Activated CD8-positive, alpha-beta memory T cell treated with anti-CD3 and anti-CD28 coated beads, Interleukin-2, amount 50 U/mL, for 1 hour (primary cell): ENCODE results near the gene ZFTA.
"Not testable (repeated sequence)": the region's sequence is repeated elsewhere in the genome, so short reads cannot be mapped to it uniquely, and the experiment has no call there.

Experiments used
- DNase-seq: peaks from one replicate; pipeline ENCODE4 v3.0.0-alpha.2; 2020; ENCODE audit errors: extremely low read depth

Gene ZFTA

DNA sequence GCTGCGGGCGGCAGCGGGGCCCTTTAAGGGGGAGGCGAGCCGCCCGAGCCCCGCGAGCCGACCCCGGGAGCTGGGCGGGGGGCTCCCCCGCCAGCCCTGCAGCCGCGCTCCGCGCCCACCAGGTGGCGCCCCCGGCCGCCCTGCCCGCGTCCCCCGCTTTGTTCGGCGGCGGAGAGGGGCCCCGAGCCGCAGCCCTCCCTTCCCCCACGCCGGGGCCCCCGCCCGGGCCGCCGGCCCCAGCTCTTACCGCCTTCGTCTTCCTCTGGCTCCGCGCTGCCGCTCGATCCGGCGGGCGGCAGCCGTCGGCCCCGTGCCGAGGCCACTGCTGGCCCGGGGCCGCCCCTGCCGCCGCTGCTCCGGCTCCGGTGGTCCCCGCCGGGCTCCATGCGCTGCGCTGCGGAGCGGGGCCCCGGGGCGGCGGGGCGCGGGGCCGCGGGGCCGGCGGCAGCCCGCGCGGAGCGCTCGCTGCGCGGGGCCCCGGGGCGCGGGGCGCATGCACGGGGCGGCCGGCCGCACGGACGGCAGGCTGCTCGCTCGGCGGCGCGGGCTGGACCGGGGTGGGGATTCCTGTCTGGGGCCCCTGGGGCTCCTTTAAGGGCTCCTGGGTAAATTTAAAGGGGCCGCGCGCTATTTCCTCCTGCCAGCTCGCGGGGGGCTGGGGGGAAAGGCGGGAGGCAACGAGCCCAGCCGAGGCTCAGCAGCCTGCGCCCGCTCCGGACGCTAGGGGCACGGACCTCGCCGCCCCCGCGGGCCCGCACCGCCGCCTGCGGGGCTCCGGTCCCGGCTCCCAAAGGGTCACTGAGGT, at the start of gene ZFTA:
Gene ZFTA (minus strand): TSS at position 539 of the 805 bp plus-strand sequence. CDS start 153 bp downstream, at position 386.
- DNase-seq = no peak

- no peak for DNase-seq
Measured at GRCh38 chr11:63817758-63818498, 49.4 kb upstream of the ZFTA start.

- no peak for DNase-seq
Measured at GRCh38 chr11:63816732-63817131, 48.2 kb upstream of the ZFTA start.

DNA sequence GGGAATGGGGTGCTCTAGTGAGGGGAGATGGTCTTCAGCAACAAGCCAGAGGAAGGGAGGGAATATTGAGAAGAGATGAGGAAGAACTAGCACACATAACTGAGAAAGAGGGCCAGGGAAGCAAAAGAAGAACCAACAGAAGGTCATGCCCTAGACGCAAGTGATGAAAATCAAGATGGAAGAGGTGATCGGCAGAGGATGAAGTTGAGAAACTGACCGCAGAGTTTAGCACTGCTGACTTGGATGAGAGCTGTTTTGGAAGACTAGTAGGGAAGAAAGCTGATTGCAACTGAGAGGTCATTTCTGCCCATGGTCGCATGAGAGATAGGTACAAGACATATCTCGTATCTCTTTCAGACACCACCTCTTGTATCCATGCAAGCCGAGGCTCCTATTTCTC, 47.6 kb upstream of the ZFTA start:
- DNase-seq = no peak

- DNase-seq = no peak
Measured at GRCh38 chr11:63814383-63814736, 45.8 kb upstream of the ZFTA start.

DNA sequence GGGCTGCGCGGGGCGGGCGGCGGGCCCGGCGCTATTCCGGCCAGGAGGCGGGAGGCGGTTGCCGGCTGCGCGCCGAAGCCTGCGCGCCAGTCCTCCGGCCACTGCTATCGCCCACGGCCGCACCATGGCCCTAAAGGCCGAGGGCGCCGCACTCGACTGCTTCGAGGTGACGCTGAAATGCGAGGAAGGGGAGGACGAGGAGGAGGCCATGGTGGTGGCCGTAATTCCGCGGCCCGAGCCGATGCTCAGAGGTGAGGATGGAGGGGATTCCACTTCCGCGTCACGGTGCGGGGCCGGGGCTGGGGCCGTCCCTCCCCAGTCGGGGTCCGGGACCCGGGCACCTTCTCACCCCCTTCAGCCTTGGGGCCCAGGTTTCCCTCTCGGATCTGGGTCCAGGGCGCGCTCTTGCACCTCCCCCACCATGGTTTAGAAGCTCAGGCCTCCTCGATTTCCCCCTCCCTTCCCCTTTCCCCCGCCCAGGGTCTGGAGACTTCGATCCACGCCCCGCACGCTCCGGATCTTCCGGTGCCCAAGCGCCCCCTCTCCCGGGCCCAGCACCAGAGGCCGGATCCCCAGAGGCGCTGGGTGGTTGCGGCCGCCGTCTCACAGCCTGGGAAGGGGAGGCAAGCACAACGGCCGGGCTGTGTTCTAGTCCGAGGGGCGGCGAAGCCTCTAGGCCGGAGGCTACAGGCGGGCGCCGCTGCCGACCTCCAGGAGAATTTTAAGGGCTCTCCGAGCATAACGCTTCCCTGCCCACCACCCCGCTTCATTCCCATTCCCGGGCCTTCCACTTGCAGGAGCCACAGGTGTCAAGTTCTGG, 45.2 kb upstream of the ZFTA start:
- no peak for DNase-seq

DNA sequence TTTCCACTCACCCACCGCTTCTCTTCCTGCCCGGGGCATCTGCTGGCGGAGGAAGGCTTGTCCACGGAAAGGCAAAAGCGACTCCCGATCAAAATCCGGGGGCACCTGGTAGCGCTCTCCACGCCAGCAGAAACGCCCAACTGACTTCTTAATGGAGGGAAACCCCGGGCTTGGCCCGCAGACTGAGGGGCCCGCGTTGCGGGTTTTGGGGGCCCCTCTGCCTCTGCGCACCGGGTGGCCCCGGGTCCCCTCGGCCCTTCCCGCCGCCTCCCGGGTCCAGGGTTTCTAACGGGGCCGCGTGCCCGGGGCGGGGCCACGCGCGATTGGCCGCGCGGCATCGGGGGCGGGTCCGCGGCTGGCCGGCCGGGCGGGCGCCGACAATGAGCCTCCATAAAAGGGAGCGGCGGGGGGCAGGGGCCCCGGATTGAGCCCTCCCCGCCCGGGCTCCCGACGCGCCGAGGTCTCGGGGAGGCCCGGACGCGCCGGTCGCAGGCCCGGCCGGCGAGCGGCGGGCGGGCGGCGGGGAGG, 44.5 kb upstream of the ZFTA start, which contains the start of gene SPINDOC:
Gene SPINDOC (plus strand): TSS at position 422 of the 528 bp plus-strand sequence. CDS start 231 bp downstream, outside the sequence.
- DNase-seq = no peak

- no peak for DNase-seq
Measured at GRCh38 chr11:63811522-63811921, 42.9 kb upstream of the ZFTA start.

- DNase-seq = not testable (repeated sequence)
Measured at GRCh38 chr11:63810383-63810782, 41.8 kb upstream of the ZFTA start.

DNA sequence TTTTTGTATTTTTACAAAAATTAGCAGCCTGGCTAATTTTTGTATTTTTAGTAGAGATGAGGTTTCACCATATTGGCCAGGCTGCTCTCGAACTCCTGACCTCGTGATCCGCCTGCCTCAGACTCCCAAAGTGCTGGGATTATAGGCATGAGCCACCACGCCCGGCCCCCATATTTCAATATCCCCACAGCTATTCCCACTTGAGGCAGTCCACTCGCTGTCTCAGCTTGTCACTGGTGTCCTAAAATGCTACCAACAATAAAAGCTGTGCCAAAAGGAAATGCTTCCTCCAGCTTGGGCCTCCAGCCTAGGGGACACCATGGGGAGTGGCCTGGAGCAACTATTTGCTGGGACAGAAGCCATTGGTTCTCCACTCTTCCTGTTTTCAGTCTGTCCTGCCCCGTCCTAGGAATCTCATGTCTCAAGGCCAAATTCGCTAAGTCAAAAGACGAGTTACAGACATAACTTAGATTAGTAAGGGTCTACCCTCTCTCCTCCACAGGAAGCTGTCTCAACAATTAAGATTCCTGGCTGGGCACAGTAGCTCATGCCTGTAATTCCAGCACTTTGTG, 37.4 kb upstream of the ZFTA start:
- no peak for DNase-seq

DNA sequence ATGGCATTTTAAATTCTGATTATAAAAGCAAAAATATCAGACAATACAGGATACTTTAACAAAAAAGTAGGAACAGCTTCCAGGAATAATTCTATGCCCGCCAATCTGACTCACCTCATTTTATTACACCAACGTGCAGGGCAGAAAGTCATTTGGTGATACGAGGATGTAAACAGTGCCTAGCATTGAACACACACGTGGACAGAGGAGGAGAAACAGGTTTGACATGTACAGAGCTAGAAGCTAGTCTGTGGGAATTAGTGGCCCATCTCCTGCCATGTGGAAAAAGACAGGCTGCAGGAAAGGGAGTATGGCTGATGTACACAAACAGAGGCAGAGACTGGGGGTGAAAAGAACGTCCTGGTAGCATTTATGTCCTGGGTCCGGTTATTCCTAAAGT, 35.7 kb upstream of the ZFTA start:
- no peak for DNase-seq

DNA sequence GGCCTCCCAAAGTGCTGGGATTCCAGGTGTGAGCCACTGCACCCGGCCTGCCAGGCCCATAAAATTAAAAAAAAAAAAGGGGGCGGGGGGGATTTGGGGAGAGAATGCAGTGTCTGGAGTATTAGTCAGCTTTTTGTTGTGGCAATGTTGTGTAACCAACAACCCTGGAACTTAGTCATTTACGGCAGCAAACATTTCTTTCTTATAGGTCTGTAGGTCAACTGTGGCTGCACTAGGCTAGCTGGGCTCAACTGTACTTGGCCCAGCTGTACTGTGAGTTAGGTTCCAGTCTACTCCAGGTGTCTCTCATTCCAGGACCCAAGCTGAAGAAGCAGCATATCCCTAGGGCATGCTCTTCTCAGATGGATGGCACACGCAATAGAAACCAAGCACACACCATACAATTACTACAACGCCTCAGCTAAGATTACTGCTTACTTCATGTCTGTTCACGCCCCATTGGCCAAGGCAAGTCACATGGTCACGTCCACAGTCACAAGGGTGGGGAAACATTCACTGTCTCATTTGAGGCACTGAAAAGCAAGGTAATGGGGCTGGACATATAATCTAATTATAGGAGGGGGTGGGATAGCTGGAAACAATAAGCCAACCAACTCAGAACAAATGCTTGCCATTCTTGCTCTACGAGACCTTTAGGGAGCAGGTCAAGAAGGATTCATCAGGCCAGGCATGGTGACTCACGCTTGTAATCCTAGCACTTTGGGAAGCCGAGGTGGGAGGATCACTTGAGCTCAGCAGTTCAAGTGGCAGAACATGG, 34.3 kb upstream of the ZFTA start:
- DNase-seq = no peak

GRCh38 chr11:63800921-63801320, 32.3 kb upstream of the ZFTA start:
- no peak for DNase-seq

GRCh38 chr11:63795066-63795465, 26.5 kb upstream of the ZFTA start:
- no peak for DNase-seq

GRCh38 chr11:63793161-63793560, 24.6 kb upstream of the ZFTA start:
- no peak for DNase-seq

- DNase-seq = no peak
Measured at GRCh38 chr11:63791495-63792167, 23.1 kb upstream of the ZFTA start.

GRCh38 chr11:63785823-63786222, 17.2 kb upstream of the ZFTA start:
- DNase-seq = no peak

DNA sequence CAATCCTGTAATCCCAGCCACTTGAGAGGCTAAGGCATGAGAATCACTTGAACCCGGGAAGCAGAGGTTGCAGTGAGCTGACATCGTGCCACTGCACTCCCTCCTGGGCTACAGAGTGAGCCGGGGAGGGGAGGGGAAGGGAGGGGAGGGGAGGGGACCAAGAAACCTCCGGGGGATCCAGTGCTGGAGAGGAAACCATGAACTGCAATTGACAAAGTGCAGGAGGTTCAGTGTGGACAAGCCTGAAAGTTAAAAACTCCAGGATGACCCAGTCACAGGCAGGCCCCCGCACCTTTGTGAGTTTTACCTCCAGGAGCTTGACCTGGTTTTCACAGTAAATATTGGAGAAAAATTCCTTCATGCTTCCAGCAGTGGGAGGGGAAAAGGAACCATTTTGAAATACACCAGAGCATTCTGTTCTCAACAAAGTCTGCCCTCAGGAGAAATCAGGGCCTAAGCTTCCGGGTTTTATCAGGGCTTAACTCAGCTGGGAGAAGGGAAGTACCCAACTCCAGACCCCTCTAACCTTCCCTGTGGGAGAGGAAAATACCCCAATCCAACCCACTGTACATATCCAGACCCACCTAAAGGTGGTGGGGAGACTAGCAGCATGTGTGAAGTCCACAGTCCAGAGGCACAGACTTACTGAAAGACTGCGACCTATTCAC, 15.5 kb upstream of the ZFTA start:
- no peak for DNase-seq

GRCh38 chr11:63782749-63783148, 14.2 kb upstream of the ZFTA start:
- DNase-seq = no peak

DNA sequence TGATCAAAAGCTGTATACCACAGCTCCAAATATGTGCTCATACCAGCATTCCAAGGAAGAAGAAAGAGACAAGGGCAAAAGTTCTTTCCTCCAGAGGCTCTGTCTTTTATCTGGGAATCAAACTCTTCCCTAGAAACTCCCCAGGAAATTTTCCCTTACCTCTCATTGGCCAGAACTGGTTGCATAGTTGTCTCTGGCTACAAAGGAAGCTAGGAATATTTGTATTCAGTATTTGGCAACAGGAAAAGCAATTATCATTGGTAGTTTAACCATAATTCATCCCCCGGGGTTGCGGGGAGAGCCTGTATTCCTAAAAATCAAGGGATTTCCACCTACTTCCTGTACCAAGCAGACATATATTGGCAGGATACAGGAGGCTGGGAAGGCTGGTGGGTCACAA, 10.5 kb upstream of the ZFTA start:
- DNase-seq = no peak
